DOHH2 (cell line): ENCODE results near the gene ROCK2.

Experiments
- CTCF ChIP-seq: fragments of 200-600 bp; sonication (generic); IDR thresholded peaks from one replicate; pipeline ENCODE4 v1.5.1; 2014; ENCODE audit warnings: antibody characterized with exemption, mild to moderate bottlenecking, low read depth, low read length; ENCODE audit not compliant: poor library complexity, severe bottlenecking
- EZH2phosphoT487 ChIP-seq: fragments of 200-600 bp; sonication (generic); IDR thresholded peaks from 2 replicates; pipeline ENCODE4 v1.6.1; 2017; ENCODE audit warnings: borderline replicate concordance, mild to moderate bottlenecking, antibody characterized with exemption, low read length, moderate library complexity, mixed read lengths

- no peak for TF ChIP-seq CTCF
- no peak for TF ChIP-seq EZH2phosphoT487
Observed at GRCh38 chr2:11267931-11268330, 76.5 kb downstream of the ROCK2 start.
